H9 (cell line): Measurements from ENCODE around the gene RNF220. TPM values are rescaled to one million over a fixed set of nuclear protein-coding genes. Genes with fewer than 3 reads are reported as not detected.

Experiments used
- DNase-seq: peaks from one replicate; pipeline ENCODE4 v3.0.0-alpha.2; 2017
- H2AFZ ChIP-seq: one replicate; pipeline ENCODE4 v1.6.1; 2013; ENCODE audit warnings: mild to moderate bottlenecking, low read length, control low read depth, moderate library complexity
- H2AK5ac ChIP-seq: 2 replicates; pipeline ENCODE4 v1.6.1; 2013; ENCODE audit warnings: low read length, control low read depth, mixed read lengths; ENCODE audit not compliant: insufficient read length
- H2BK120ac ChIP-seq: one replicate; pipeline ENCODE4 v1.6.1; 2013; ENCODE audit warnings: low read depth, mild to moderate bottlenecking, low read length, control low read depth, inconsistent platforms; ENCODE audit not compliant: poor library complexity, severe bottlenecking
- H2BK12ac ChIP-seq: 2 replicates; pipeline ENCODE4 v1.6.1; 2013; ENCODE audit warnings: low read length, control low read depth, mixed read lengths, low read depth; ENCODE audit not compliant: insufficient read length
- H2BK15ac ChIP-seq: 2 replicates; pipeline ENCODE4 v1.6.1; 2013; ENCODE audit warnings: low read depth, low read length, control low read depth
- H2BK20ac ChIP-seq: one replicate; pipeline ENCODE4 v1.6.1; 2013; ENCODE audit warnings: low read depth, mild to moderate bottlenecking, low read length, control low read depth, inconsistent platforms; ENCODE audit not compliant: poor library complexity, severe bottlenecking
- H2BK5ac ChIP-seq: 2 replicates; pipeline ENCODE4 v1.6.1; 2013; ENCODE audit warnings: low read length, control low read depth, mixed read lengths; ENCODE audit not compliant: insufficient read length
- H3K14ac ChIP-seq: 2 replicates; pipeline ENCODE4 v1.6.1; 2013; ENCODE audit warnings: low read length, control low read depth; ENCODE audit not compliant: insufficient read depth
- H3K18ac ChIP-seq: 2 replicates; pipeline ENCODE4 v1.6.1; 2013; ENCODE audit warnings: low read depth, mild to moderate bottlenecking, mixed read lengths, low read length, control low read depth; ENCODE audit not compliant: insufficient read length
- H3K23ac ChIP-seq: 2 replicates; pipeline ENCODE4 v1.6.1; 2013; ENCODE audit warnings: low read length, control low read depth, mixed read lengths, low read depth; ENCODE audit not compliant: insufficient read length
- H3K23me2 ChIP-seq: 2 replicates; pipeline ENCODE4 v1.6.1; 2013; ENCODE audit warnings: low read depth, mild to moderate bottlenecking, mixed read lengths, low read length, control low read depth; ENCODE audit not compliant: insufficient read length, poor library complexity, severe bottlenecking
- H3K27ac ChIP-seq: 2 replicates; pipeline ENCODE4 v1.5.1; 2013; ENCODE audit warnings: low read length, control low read depth, mixed read lengths, low read depth; ENCODE audit not compliant: insufficient read length
- H3K27me3 ChIP-seq: 2 replicates; pipeline ENCODE4 v1.6.1; 2013; ENCODE audit warnings: low read length, control low read depth, inconsistent platforms; ENCODE audit not compliant: insufficient read depth
- H3K4ac ChIP-seq: 2 replicates; pipeline ENCODE4 v1.6.1; 2013; ENCODE audit warnings: low read depth, mild to moderate bottlenecking, control low read depth, inconsistent platforms, low read length, moderate library complexity
- H3K4me1 ChIP-seq: 2 replicates; pipeline ENCODE4 v1.6.1; 2013; ENCODE audit warnings: low read length, control low read depth, inconsistent platforms; ENCODE audit not compliant: insufficient read depth
- H3K4me2 ChIP-seq: 2 replicates; pipeline ENCODE4 v1.6.1; 2013; ENCODE audit warnings: low read length, control low read depth, mixed read lengths; ENCODE audit not compliant: insufficient read length, insufficient read depth
- H3K56ac ChIP-seq: 2 replicates; pipeline ENCODE4 v1.6.1; 2013; ENCODE audit warnings: low read depth, mild to moderate bottlenecking, mixed read lengths, low read length, control low read depth; ENCODE audit not compliant: insufficient read length
- H3K79me1 ChIP-seq: 2 replicates; pipeline ENCODE4 v1.6.1; 2013; ENCODE audit warnings: low read depth, mild to moderate bottlenecking, moderate library complexity, low read length, control low read depth, inconsistent platforms; ENCODE audit not compliant: insufficient read depth, poor library complexity, severe bottlenecking
- H3K79me2 ChIP-seq: 2 replicates; pipeline ENCODE4 v1.6.1; 2013; ENCODE audit warnings: low read length, control low read depth, inconsistent platforms; ENCODE audit not compliant: insufficient read depth
- H3K9ac ChIP-seq: 2 replicates; pipeline ENCODE4 v1.6.1; 2013; ENCODE audit warnings: low read length, control low read depth, mixed read lengths; ENCODE audit not compliant: insufficient read length; ENCODE audit errors: extremely low read depth
- H3K9me3 ChIP-seq: one replicate; pipeline ENCODE4 v1.6.1; 2013; ENCODE audit warnings: low read depth, low read length, inconsistent platforms; ENCODE audit not compliant: control insufficient read depth
- H3T11ph ChIP-seq: one replicate; pipeline ENCODE4 v1.6.1; 2013; ENCODE audit warnings: mild to moderate bottlenecking, low read length, control low read depth, inconsistent platforms
- H4K20me1 ChIP-seq: one replicate; pipeline ENCODE4 v1.6.1; 2013; ENCODE audit not compliant: control insufficient read depth, insufficient read length, insufficient read depth
- H4K5ac ChIP-seq: 2 replicates; pipeline ENCODE4 v1.6.1; 2013; ENCODE audit warnings: low read depth, mild to moderate bottlenecking, mixed read lengths, low read length, control low read depth; ENCODE audit not compliant: insufficient read length
- H4K8ac ChIP-seq: replicated peaks from 2 replicates; pipeline ENCODE4 v1.6.1; 2013; ENCODE audit warnings: low read length, control low read depth, mixed read lengths, low read depth; ENCODE audit not compliant: insufficient read length
- H4K91ac ChIP-seq: 2 replicates; pipeline ENCODE4 v1.6.1; 2013; ENCODE audit warnings: low read depth, mild to moderate bottlenecking, moderate library complexity, mixed read lengths, low read length, control low read depth; ENCODE audit not compliant: insufficient read length
- H3K27ac Mint-ChIP-seq, 3 experiments: 2 replicates in 2 of 3; 3 replicates in 1 of 3; pipeline ENCODE4 v1.8.0; 2020 to 2021; ENCODE audit warnings: mixed read lengths in 3 of 3, mild to moderate bottlenecking in 1 of 3, moderate library complexity in 1 of 3
- H3K27me3 Mint-ChIP-seq: 2 replicates; pipeline ENCODE4 v1.8.0; 2021; ENCODE audit warnings: low read depth, mild to moderate bottlenecking, moderate library complexity, mixed read lengths
- H3K36me3 Mint-ChIP-seq, 3 experiments: 2 replicates in 2 of 3; 3 replicates in 1 of 3; pipeline ENCODE4 v1.8.0; 2020 to 2021; ENCODE audit warnings: low read depth in 3 of 3, mixed read lengths in 3 of 3; ENCODE audit not compliant: insufficient read depth in 1 of 3
- H3K4me1 Mint-ChIP-seq, 2 experiments: 2 replicates each; pipeline ENCODE4 v1.8.0; 2020; ENCODE audit warnings: mixed read lengths in 2 of 2
- H3K4me3 Mint-ChIP-seq, 2 experiments: 2 replicates in 1 of 2; 3 replicates in 1 of 2; pipeline ENCODE4 v1.8.0; 2020 to 2021; ENCODE audit warnings: mild to moderate bottlenecking in 2 of 2, mixed read lengths in 2 of 2, moderate library complexity in 1 of 2
- H3K9me3 Mint-ChIP-seq, 2 experiments: 2 replicates in 1 of 2; 3 replicates in 1 of 2; pipeline ENCODE4 v1.8.0; 2020; ENCODE audit warnings: mild to moderate bottlenecking in 2 of 2, mixed read lengths in 2 of 2, moderate library complexity in 1 of 2
- WGBS: extraction: QIAGEN DNeasy Blood & Tissue Kit; methylation state at CpG from one replicate; pipeline ENCODE4 v1.1.7; 2013; ENCODE audit warnings: missing lambda C conversion rate, low lambda C conversion rate, mixed read lengths; ENCODE audit not compliant: insufficient read length; ENCODE audit errors: extremely low coverage; 5-methylcytosine and 5-hydroxymethylcytosine counted together
- total RNA-seq: library from RNA; stranded (reverse); gene quantifications from 2 replicates; pipeline ENCODE4 v1.2.1, GENCODE V29; 2021
- TF ChIP-seq, protein P1 (sequence below): fragments of 200-600 bp; sonication (generic); conservative IDR thresholded peaks from 3 replicates; pipeline ENCODE4 v1.8.0; 2021; ENCODE audit warnings: antibody characterized with exemption, mild to moderate bottlenecking

Gene RNF220
- total RNA-seq, 1 experiment from 2014 or later: 109 TPM

DNA sequence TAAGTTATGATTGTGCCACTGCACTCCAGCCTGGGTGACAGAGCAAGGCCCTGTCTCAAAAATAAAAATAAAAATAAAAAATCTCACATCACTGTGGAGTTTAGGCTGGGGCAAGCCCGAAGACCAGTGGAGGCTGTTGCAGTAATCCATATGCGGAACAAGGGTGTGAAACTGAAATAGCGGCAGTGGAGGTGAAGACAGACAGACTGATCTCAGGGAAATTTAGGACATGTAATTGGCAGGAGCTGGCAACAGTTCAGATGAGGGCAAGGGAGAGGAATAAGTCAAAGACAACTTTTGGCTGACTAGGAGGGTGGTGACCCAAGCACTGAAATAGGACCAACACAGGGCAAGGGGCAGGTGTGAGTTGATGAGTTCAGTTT lies 277.8 kb downstream of the RNF220 start:
- Histone ChIP-seq H4K20me1 (no peaks in the 10 kb centered on the region), H2BK120ac (no peak overlapping the region), H3K79me2 (no peaks in the 10 kb centered on the region), H3K23ac (no peak overlapping the region), H3K9me3 (no peaks in the 10 kb centered on the region), H2BK15ac (no peak overlapping the region), H2AFZ (no peak overlapping the region), H4K5ac (no peak overlapping the region), H3K4me1 (peaks cover 10% of the 10 kb centered on the region; the same call in 1 of the 2 replicates), H3K23me2 (no peaks in the 10 kb centered on the region), H3K4ac (no peak overlapping the region), H3K18ac (no peak overlapping the region), H2BK12ac (no peak overlapping the region), H3K27me3 (no peaks in the 10 kb centered on the region), H3K14ac (no peak overlapping the region), H2AK5ac (no peak overlapping the region), H4K91ac (no peak overlapping the region), H3K27ac (no peak overlapping the region), H3K56ac (no peak overlapping the region), H3K79me1 (no peaks in the 10 kb centered on the region), H3K4me2 (no peak overlapping the region), H3K9ac (no peak overlapping the region), H3T11ph (no peak overlapping the region), H2BK5ac (no peak overlapping the region), H2BK20ac (no peak overlapping the region), H4K8ac (no peak overlapping the region)
- Mint-ChIP-seq H3K36me3 (peaks cover 0 to 10% (median 0%) of the 10 kb centered on the region in 3 experiments; a peak in 3 of 7 replicates), H3K27me3 (no peaks in the 10 kb centered on the region; the same call in 1 of the 2 replicates), H3K4me1 (peaks cover 19 to 22% of the 10 kb centered on the region in 2 experiments), H3K27ac (peak overlapping the region in 1 of 3 experiments; percentile 39; a peak in 1 of 7 replicates), H3K4me3 (no peak overlapping the region), H3K9me3 (no peaks in the 10 kb centered on the region; a peak in 1 of 5 replicates)
- no peak for DNase-seq
- TF ChIP-seq, protein P1, sequence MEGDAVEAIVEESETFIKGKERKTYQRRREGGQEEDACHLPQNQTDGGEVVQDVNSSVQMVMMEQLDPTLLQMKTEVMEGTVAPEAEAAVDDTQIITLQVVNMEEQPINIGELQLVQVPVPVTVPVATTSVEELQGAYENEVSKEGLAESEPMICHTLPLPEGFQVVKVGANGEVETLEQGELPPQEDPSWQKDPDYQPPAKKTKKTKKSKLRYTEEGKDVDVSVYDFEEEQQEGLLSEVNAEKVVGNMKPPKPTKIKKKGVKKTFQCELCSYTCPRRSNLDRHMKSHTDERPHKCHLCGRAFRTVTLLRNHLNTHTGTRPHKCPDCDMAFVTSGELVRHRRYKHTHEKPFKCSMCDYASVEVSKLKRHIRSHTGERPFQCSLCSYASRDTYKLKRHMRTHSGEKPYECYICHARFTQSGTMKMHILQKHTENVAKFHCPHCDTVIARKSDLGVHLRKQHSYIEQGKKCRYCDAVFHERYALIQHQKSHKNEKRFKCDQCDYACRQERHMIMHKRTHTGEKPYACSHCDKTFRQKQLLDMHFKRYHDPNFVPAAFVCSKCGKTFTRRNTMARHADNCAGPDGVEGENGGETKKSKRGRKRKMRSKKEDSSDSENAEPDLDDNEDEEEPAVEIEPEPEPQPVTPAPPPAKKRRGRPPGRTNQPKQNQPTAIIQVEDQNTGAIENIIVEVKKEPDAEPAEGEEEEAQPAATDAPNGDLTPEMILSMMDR: no peak
- no CpG with 5 or more reads among the region's 3 CpGs for WGBS
